HG03354 (cell line): ENCODE data around the gene B4GALNT2.

ENCODE experiments used
- ATAC-seq: cut with Tn5 transposase; IDR thresholded peaks from one replicate; pipeline ENCODE4 v1.9.1; 2021; ENCODE audit warnings: mild to moderate bottlenecking; ENCODE audit not compliant: unreplicated experiment, poor library complexity, severe bottlenecking

B4GALNT2 gene

DNA sequence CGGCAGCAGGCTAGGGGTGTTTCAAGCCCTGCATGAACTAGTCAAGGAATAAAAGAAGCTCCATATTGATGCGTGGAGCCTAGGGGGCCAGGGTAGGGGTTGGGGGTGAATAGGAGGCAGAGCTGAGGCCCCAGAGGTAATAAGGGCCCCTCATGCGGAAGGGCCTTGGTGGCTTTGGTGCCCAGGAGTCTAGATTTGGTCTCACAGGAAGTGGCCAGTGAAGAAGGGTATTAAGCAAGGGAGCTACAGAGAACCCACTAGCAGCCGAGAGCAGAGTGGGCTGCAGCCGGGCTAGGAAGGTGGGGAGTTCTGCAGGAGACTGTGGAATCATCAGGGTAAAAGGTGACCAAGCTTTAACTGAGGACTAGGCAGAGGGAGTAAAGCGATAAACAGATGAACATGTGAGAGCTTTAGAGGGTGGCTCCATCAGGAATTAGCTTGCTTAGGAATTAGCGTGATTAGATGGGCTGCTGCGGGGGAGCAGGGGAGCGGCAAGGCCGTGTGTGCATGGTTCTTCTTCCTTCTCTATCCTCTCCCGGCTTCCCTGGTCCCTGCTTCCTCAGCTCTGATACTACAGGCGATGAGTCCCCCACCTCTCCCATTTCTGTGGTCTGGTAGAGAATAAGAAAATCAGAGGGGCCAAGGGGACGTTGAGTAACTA lies 68.0 kb downstream of the B4GALNT2 start:
- no peak for ATAC-seq

- ATAC-seq: no peak
Measured at GRCh38 chr17:49201481-49201927, 68.9 kb downstream of the B4GALNT2 start.

GRCh38 chr17:49203796-49204195 lies 71.2 kb downstream of the B4GALNT2 start:
- ATAC-seq: no peak

- ATAC-seq: no peak
Measured at GRCh38 chr17:49204516-49204915, 71.9 kb downstream of the B4GALNT2 start.

DNA sequence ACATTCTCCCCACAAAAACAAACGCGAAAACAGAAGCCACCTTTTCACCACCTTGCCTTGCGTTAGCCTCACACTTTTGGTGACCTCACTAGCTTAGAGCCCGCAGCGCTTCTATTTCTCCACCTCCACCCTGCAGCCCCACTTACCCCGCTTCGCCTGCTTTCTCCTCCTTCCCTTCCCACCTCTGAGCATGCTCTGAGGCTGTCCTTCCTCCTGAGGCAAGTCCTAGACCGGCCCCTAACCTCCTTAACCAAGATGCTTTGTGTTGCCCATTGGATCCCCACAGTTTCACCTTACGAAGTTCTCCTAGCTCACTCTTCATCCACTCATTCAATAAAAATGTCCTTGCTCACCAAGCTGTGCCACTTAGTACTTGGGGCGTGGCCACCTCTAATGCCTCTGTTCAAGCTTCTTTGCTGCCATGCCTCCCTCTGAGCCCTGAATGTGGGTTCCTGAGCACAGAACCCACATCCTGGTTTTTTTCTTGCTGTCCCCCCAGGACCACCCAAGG lies 76.5 kb downstream of the B4GALNT2 start:
- ATAC-seq: no peak

- ATAC-seq: peak; percentile 87
Measured at GRCh38 chr17:49210158-49211029, 77.8 kb downstream of the B4GALNT2 start, which contains the start of the genes ABI3 and GNGT2. Gene ABI3, plus strand, starts transcription at chr17:49210707. Its CDS starts 18 bp downstream, at chr17:49210725. Gene GNGT2, minus strand, starts transcription at chr17:49210574. Its CDS starts 3,152 bp downstream, at chr17:49207422.

GRCh38 chr17:49213399-49213798 lies 80.8 kb downstream of the B4GALNT2 start:
- ATAC-seq: peak; percentile 28

DNA sequence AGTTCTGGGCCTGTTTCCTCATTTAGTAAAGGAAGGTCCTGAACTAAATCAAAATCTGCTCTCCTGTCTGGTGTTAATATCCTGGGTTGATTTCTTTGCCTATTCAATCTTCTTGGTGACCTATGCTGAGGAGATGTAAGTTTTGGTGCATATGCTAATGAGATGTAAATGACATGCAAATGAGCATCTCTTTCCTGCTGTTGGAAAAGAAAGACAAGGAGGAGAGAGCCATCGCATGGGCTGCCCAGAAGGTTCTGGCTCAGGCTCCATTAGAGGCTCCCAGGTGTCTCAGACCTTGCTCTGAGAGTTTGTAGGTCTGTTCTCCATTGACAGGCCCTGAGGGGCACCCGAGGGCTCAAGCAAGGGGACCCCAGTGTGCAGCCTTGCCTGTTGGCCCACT lies 81.3 kb downstream of the B4GALNT2 start:
- no peak for ATAC-seq

DNA sequence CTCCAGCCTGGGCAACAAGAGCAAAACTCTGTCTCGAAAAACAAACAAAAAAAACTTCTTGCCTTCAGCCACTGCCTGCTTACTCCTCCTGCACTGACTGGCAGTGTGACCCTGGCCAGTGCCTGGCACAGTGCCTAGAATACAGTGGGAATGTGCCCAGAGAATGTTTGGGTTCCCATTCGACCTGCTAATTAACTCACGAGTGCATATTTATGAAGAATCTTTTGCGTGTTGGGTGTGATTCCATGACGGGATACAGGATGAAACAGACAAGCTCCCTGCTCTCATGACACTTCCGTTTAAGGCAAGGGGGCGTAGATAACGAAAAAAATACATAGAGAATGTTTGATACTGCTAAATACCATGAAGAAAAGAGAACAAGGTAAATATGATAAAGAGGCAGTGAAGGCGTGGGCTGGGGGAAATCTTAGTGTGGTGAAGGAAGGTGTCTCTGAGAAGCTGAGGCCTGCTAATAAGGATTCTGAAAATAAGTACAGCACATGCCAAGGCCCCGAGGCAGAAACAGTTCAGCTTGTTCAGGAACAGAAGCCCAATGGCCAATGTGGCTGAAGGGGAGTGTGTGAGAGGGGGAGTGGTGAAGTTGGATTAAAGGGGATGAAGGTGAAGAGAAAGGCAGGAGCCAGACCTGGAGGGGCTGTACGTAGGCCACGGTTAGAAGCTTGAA lies 82.2 kb downstream of the B4GALNT2 start:
- ATAC-seq: no peak

- ATAC-seq: no peak
Measured at GRCh38 chr17:49216482-49216881, 83.9 kb downstream of the B4GALNT2 start.

DNA sequence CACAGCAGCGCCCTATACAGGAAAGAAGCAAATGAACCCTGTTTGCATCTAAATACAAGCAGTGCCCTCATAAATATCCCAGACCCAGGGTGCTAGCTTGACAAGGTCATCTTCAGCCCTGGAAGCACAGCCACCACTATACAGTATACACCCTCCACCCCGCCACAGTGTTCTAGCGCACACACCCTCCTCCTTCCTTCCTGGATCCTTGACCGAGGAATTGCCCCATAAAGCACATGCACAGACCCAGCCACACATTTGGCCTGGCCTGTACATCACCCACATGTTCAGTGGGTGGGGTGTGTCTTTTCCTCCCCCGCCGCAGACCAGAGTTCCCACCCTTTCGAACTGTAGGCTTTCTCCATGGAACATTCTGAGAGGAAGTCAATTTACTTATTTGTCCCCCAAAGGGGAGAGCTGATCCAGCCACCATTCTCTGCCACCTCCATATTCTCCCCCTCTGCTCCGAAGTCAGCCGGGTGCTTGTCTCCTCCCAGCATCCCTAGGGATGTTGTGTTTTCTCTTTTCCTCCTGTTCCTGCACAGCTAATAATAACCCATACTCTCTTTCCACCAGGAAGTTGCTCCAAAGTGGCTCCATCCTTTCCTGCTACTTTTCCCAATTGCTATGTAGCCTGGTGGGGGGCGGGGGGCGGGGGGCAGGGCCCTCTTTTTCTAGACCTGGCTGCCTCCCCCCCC lies 84.5 kb downstream of the B4GALNT2 start:
- ATAC-seq: no peak

DNA sequence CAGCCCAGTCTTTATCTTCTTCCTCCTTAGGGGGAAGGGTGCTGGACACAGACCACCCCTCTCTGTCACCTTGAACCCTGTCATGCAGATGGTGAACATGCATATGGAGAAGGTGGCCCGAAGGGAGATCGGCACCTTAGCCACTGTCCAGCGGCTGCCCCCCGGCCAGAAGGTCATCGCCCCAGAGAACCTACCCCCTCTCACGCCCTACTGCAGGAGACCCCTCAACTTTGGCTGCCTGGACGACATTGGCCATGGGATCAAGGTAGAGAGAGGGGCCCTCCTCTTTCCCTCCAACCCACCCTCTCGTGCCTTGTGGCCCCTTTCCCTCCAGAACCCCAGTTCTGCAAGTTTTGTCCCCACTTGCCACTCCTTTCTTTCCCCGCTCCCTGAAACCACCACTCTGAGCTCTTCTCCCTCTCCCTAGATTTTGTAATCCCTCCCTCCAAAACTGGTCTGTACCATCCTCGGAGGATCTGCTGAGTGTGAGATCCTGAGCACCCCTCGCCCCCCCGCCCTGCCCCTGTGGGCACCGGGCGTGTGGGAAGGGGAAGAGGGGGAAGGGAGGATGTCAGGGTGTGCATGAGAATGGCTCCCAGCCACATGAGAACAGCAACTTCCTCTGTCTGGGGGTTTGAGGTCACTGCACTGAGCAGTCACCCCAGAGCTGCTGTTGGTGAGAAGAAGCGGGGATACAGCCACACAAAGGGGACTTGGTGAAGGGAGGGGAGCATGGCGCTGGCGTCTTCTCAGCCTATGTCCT lies 85.3 kb downstream of the B4GALNT2 start:
- ATAC-seq: peak; percentile 52

- peak; percentile 45 for ATAC-seq
Measured at GRCh38 chr17:49218941-49219913, 86.7 kb downstream of the B4GALNT2 start.

- ATAC-seq: no peak
Measured at GRCh38 chr17:49219987-49220386, 87.4 kb downstream of the B4GALNT2 start.

DNA sequence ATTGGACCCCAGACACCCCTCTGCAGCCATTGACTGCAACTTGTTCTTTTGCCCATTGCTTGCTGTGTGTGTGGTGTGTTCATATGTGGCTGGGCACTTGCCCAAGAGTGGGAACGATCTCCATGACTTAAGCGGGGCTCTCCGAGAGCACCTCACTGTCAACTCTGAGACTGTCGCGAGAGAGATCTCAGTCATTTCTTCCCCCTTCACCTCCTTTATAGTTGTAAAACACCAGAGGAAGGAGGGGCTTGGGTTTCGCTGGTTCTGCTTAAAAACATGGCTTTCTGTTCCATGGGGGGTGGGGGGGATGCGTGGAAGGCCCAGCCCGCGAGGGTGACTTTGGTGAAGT lies 90.6 kb downstream of the B4GALNT2 start:
- ATAC-seq: no peak

- no peak for ATAC-seq
Measured at GRCh38 chr17:49223517-49224197, 91.1 kb downstream of the B4GALNT2 start.
